ENCODE measurements around the gene SEC22A. TPM values are rescaled to one million over a fixed set of nuclear protein-coding genes. Genes with fewer than 3 reads are reported as not detected.

Gene SEC22A
- total RNA-seq, 2 experiments from 2014 or later = 19.1 to 21.6 TPM

DNA sequence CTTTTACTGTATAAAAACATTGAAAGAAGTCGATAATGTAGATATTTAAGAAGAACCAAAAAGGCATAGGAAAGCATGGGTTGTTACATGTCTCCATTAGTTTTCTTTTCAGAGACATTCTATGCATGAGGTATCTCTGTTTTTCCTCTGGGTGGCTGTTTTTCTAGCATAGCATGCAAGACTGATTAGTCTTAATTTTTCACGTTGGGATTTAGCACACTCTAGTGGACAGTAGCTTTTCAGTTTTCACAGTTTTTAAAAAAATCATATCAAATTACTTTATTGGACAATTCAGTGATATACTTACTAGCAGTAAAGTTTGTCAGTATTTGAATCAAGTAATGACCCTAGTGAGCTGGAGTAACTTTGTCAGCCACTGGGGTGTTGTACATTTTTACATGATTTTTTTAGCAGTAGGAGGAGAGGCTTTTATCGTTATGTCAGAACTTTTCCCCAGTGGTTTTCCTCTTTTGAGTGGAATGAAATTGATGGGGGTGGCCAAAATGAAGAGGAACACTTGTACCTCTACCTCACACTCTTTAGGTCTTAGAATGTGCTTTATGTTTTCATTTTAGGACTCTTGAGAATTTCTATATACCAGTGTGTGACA, 57.2 kb downstream of the SEC22A start:
- ChIA-PET CTCF (no interaction called here), POLR2A (no interaction called here)

DNA sequence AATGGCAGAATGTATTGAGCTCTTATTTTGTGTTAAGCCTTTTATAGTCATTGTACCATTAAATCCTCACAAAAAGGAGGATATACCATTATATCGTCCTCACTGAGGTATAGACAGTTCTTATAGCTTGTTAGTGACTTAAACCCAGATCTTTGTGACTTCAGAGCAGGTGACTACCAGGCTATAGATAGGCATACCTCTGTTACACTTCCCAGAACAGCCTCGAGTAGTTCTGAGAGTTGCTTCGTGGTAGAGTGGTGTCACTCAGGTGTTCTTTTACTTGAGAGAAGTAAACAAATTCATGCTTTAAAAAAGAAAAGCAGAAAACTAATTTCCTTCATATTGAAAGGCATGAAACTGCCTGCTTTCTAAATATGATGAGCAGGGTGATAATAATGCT, 59.9 kb downstream of the SEC22A start:
- ChIA-PET POLR2A (no interaction called here), CTCF (no interaction called here)

DNA sequence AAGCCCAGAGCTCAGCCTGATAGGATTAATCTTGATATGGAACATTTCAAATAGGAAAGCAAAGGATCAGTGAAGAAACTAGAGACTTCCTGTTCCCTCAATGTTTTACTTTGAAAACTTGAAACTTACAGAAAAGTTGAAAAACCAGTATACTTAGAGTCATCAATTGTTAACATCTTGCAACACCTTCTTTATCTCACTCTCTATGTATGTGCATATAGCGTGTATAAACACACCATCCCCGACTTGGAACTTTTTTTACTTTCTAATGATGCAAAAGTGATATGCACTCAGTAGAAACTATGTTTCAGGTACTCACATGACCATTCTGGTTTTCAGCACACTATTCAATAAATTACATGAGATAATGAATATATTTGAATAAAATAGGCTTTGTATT, 60.5 kb downstream of the SEC22A start:
- POLR2A ChIA-PET = no interaction called here

GRCh38 chr3:123262868-123263267, 61.1 kb downstream of the SEC22A start:
- ChIA-PET CTCF (no interaction called here), POLR2A (no interaction called here)

More for the DNA sequence above, 60.5 kb downstream of the SEC22A start:
- CTCF ChIA-PET = no interaction called here

DNA sequence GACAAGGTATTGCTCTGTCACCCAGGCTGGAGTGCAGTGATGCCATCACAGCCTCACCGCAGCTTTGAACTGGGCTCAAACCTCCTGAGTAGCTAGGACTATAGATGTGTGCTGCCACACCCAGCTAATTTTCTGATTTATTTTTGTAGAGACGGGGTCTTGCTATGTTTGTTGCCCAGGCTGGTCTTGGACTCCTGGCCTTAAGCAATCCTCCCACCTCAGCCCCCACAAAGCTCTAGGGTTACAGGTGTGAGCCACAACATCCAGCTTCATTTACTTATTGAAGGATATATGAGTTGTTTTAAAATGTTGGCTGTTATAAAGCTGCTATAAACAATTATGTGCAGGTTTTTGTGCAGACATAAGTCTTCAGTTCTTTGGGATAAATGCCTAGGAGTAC, 62.2 kb downstream of the SEC22A start:
- POLR2A ChIA-PET = no interaction called here
- CTCF ChIA-PET = no interaction called here

DNA sequence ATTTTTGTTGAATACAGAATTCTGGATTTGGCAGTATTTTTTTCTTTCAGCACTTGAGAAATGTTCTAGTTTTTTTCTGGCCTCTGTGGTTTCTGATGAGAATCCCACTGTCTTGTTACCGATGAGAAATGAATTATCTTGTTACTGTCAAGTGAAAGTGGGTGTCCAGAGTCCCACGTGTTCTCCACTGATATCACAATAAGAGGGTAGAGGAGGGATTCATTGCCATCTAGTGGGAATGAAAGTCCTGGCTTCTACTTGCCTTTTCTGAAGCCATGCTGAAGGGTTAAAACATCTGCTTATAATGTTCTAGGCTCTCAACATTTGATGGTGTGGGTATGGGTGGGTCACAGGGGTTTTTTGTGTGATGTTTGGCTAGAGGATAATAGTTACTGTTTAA, 66.1 kb downstream of the SEC22A start:
- ChIA-PET POLR2A (no interaction called here), CTCF (no interaction called here)

GRCh38 chr3:123270818-123271217, 69.1 kb downstream of the SEC22A start:
- ChIA-PET POLR2A (no interaction called here), CTCF (no interaction called here)

- CTCF ChIA-PET = no interaction called here
- POLR2A ChIA-PET = no interaction called here
Observed at GRCh38 chr3:123271466-123272159, 69.9 kb downstream of the SEC22A start.

DNA sequence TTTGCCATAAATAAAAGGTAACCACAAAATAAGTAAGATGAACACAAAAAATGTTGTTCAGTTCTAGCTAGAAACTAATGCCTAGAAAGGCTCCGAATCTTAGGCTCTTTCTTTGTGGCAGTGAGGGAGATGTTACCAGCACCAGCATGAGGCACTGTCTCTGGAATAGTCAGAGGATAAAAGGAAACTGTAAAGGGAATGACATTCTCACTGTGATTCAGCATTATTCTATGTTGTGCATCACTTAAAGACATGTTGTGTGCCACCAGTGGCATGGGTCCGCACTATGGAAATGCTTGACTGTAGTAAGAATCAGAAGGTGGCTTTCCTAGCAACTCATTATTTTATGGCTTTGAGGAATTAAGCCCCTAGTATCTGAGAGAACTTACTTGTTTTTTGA, 70.8 kb downstream of the SEC22A start:
- ChIA-PET POLR2A (no interaction called here), CTCF (no interaction called here)

GRCh38 chr3:123275691-123276090, 73.9 kb downstream of the SEC22A start:
- ChIA-PET CTCF (no interaction called here), POLR2A (no interaction called here)

DNA sequence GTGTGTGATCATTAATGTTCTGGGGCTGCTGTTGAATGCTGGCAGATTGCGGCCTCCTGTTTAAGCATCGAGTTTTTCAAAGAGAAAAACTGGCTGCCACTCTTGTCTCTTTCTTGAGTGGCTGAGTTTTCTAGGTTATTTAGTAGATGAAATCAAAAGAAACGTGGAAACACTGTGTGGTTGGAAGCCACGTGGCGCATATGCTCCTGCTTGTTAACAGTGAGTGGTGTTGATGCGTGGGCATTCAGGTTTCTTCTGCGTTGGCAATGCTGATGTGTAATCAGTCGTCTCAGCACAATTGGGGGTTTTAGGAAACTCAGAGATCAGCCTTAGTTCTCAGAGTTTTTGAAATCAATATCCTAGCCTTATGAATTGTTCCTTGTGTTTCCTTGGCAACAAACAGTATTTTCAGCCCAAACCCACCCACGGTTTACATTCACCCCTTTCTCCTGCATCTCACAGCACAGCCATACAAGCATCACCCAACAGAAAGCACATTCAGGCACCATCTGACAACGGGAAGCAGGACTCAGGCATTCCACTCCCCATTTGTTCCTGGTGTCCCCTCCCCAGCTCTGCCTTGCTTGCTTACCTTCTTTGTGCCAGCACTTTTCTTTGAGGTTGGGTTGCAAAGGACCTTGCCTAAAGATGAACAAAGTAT, 74.7 kb downstream of the SEC22A start:
- ChIA-PET CTCF (no interaction called here), POLR2A (no interaction called here)

- ChIA-PET CTCF (no interaction called here), POLR2A (no interaction called here)
Observed at GRCh38 chr3:123277106-123277505, 75.4 kb downstream of the SEC22A start.

- ChIA-PET CTCF (no interaction called here), POLR2A (no interaction called here)
Observed at GRCh38 chr3:123278446-123278845, 76.7 kb downstream of the SEC22A start.

DNA sequence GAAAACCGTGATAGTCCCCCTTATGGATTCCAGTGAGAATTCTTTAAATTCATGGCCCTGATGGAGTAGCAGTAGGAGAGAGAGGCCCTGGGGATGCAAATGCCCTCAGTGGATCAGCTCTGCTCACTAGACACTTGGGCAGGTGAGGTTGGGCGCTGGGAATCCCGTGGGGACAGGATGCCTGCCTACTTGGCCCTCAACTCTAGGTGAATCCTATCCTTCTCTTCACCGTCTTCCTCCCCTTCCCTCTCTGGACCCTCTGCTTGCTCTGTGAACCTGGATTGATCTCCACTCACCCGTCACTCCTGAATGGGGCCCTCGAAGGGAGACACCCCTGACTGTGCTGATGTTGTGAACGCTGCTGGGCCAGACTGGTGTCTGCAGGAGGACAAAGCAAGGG, 77.4 kb downstream of the SEC22A start:
- ChIA-PET POLR2A (no interaction called here), CTCF (no interaction called here)

- POLR2A ChIA-PET = no interaction called here
- CTCF ChIA-PET = no interaction called here
Observed at GRCh38 chr3:123281406-123281805, 79.7 kb downstream of the SEC22A start.

DNA sequence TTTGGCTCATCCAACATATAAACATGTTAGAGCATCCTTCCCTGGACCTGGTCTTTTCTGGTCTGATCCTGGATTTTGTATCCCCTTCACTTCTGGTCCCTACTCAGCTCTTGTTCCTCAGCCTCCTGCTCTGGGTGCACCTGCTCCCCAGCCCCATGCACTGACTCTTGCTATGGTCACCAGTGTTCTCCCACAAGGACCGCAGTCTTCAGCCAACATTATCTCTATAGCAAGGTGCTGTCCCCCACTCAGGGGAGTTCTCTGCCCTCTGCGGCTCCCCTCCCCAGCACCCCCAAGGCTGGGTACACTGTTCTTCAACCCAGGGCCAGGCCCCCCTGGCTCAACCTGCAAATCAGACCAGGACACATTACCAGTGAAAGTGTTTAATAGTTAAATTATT, 80.2 kb downstream of the SEC22A start:
- POLR2A ChIA-PET = no interaction called here
- CTCF ChIA-PET = no interaction called here

GRCh38 chr3:123282461-123282860, 80.7 kb downstream of the SEC22A start:
- CTCF ChIA-PET = no interaction called here
- POLR2A ChIA-PET = no interaction called here

DNA sequence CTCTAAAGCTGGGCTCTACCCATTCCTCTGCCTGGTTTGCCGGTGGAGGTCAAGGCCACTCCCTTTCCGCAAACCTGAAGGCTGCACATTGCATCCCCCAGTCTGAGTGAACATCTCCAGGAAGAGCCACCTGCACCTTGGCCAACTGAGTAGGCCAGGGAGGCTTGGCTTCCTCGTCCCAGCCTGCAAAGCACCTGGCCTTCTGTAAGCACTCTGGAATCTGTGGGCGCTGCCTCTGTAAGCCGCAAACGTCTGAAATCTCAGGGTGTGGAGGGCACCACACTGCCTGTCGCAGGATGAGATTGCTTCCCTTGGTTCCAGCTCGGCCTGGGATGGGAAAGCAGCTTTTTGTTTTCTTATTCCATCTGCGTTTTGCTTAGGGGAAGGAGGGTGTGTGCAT, 81.3 kb downstream of the SEC22A start:
- POLR2A ChIA-PET = no interaction called here
- CTCF ChIA-PET = no interaction called here

DNA sequence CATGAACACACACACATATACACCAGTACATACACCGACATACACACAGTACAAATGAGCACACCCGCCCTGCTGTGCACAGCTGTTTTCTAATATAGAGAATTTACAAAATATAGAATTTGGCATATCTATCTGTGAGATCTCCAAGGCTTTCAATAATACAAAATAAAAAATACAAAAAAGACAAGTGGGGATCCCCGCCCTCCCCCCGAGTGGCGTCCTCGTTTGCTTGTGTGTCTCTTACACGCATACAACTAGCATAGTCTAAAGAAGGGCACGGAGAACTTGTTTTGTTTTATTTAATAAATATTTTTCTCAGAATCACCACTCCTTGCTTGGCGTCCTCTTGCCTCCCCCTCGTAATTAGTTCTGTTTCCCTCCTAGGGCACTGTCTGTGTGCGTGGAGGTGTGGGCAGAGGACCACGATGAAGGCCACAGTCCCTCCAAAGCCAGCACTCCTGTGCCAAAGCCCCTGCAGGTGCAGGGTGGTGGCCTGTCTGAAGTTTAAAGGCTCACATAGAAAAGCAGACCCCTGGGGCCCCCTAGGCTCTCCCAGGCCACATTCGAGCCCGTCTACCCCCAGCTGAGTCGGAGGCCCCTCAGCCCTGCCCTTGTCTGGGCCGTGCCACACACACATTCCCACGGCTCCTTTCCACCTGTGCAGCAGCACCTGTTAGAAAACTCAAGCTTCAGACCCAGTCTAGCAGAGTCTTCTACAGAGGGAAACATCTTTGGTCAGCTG, 82.1 kb downstream of the SEC22A start:
- CTCF ChIA-PET = no interaction called here
- POLR2A ChIA-PET = no interaction called here

DNA sequence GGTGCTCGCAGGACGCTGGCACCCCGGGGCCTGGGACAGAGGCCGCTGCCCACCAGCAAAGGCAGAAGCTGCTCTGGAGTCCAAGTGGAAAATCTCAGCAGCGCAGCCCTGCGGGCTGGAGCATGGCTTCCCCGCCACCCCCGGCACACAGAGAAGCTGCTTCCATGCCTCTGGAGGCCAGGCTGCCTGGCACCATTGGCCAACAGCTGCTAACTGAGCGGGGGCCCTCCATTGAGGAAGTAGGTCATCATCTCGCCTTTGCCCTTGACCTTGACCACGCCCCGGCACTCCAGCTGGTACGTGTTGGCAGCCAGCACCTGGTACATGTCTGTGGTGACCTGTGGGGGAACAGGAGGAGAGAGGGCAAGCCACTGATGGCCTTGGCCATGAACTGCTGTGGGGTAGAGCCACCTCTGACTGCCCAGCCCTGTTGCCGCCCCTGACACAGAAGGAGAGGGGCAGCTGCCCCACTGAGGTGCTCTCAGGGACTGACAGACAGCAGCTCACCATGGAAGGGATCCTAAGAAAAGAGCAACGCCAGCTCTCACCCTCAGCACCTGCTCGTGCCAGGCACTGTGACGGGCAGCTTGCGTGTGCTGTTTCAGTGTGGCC, 82.8 kb downstream of the SEC22A start:
- ChIA-PET CTCF (no interaction called here), POLR2A (no interaction called here)

DNA sequence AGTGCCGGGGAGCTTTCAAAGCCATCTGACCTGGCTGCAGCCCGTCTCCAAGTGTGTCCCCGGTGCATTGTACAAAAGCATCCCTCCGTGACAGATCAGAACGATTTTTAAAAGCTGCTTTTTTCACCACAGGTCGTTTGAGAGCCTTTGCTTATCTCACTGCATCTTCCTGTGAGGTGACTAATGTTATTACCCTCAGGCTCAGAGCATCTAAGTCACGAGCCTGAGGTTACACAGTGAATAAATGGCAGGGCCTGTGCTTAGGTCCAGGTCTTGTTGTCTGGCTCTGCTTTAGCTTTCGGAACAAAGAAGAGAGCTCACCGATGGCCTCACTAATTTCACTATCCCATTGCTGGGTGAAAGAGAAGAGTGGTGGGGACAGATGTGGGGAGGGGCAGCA, 83.3 kb downstream of the SEC22A start:
- POLR2A ChIA-PET = no interaction called here
- CTCF ChIA-PET = no interaction called here

Measured in activated CD8-positive, alpha-beta memory T cell treated with anti-CD3 and anti-CD28 coated beads for 36 hours (primary cell).